GM20000 (cell line): Measurements from ENCODE around the gene ABLIM2.
"Not testable (repeated sequence)": the region's sequence is repeated elsewhere in the genome, so short reads cannot be mapped to it uniquely, and the experiment has no call there.

Experiments used
- DNase-seq: peaks from one replicate; pipeline ENCODE4 v3.0.0; 2012; ENCODE audit warnings: low spot score
- CTCF ChIP-seq: IDR thresholded peaks from 2 replicates; pipeline ENCODE4 v1.5.1; 2012; ENCODE audit warnings: mild to moderate bottlenecking, control low read depth; ENCODE audit errors: extremely low read depth, missing control alignments

The ABLIM2 gene

GRCh38 chr4:7955393-7955792 lies 203.2 kb downstream of the ABLIM2 start:
- DNase-seq, result no peak
- no peak for TF ChIP-seq CTCF

GRCh38 chr4:7952615-7953014 lies 206.0 kb downstream of the ABLIM2 start:
- DNase-seq, result no peak
- no peak for TF ChIP-seq CTCF

- no peak for TF ChIP-seq CTCF
- DNase-seq, result no peak
Observed at GRCh38 chr4:7950301-7951092, 208.1 kb downstream of the ABLIM2 start.

GRCh38 chr4:7949759-7950158 lies 208.9 kb downstream of the ABLIM2 start:
- TF ChIP-seq CTCF, result no peak
- no peak for DNase-seq

GRCh38 chr4:7947927-7948326 lies 210.7 kb downstream of the ABLIM2 start:
- no peak for TF ChIP-seq CTCF
- DNase-seq, result no peak

- TF ChIP-seq CTCF, result no peak
- no peak for DNase-seq
Observed at GRCh38 chr4:7945709-7946380, 212.8 kb downstream of the ABLIM2 start.

- no peak for TF ChIP-seq CTCF
- DNase-seq, result no peak
Observed at GRCh38 chr4:7944599-7945220, 213.9 kb downstream of the ABLIM2 start.

- DNase-seq, result not testable (repeated sequence)
Observed at GRCh38 chr4:7943688-7944087, 214.9 kb downstream of the ABLIM2 start.
